GM12873 (cell line): ENCODE measurements around the gene PCDHGC3.
A peak's percentile ranks its signal among the peaks of the same experiment; 100 is the strongest.

Experiments
- TF ChIP-seq, protein P1 (sequence below): IDR thresholded peaks from 2 replicates; pipeline ENCODE4 v1.5.1; 2012; ENCODE audit warnings: low read depth, mild to moderate bottlenecking, moderate library complexity, low read length, control low read depth; ENCODE audit not compliant: insufficient read depth; ENCODE audit errors: missing control alignments

Gene PCDHGC3

DNA sequence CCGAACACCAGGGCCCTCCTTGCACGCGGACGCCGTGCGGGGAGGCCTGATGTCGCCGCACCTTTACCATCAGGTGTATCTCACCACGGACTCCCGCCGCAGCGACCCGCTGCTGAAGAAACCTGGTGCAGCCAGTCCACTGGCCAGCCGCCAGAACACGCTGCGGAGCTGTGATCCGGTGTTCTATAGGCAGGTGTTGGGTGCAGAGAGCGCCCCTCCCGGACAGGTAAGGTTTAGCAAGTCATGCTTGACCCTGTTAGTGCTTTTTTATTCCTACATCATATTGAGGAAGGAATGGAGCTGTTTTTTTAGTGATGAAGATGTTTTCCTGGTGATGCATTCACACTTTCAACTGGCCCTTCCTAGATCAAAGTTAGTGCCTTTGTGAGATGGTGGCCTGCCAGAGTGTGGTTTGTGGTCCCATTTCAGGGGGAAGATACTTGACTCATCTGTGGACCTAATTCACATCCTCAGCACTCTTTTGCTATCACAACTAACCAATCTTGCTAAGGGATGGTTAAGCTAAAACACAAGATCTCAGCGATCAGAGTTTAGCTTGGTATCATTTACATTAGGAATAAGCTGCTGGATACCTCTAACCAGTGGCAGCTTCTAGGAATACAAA is 2.7 kb downstream of the PCDHGC3 start:
- TF ChIP-seq, protein P1, sequence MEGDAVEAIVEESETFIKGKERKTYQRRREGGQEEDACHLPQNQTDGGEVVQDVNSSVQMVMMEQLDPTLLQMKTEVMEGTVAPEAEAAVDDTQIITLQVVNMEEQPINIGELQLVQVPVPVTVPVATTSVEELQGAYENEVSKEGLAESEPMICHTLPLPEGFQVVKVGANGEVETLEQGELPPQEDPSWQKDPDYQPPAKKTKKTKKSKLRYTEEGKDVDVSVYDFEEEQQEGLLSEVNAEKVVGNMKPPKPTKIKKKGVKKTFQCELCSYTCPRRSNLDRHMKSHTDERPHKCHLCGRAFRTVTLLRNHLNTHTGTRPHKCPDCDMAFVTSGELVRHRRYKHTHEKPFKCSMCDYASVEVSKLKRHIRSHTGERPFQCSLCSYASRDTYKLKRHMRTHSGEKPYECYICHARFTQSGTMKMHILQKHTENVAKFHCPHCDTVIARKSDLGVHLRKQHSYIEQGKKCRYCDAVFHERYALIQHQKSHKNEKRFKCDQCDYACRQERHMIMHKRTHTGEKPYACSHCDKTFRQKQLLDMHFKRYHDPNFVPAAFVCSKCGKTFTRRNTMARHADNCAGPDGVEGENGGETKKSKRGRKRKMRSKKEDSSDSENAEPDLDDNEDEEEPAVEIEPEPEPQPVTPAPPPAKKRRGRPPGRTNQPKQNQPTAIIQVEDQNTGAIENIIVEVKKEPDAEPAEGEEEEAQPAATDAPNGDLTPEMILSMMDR: peak; percentile 58

DNA sequence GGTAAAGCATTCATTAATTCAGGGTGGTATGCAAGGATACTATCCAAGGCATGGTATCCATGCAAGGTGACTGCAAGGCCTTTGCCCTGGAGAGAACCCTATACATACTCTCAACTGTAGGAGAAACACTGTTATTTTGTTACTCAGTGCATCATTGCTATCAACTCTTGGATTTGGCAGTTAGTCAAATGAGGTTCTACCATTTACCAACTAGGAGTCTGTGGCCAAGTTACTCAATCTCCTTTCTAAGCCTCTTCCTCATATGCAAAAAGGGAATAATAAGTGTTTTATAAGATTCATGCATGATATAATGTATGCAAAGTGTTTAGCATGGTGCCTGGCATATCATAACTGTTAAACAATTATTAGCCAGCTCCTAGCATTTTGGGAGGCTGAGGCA is 4.0 kb downstream of the PCDHGC3 start:
- TF ChIP-seq, protein P1: no peak

DNA sequence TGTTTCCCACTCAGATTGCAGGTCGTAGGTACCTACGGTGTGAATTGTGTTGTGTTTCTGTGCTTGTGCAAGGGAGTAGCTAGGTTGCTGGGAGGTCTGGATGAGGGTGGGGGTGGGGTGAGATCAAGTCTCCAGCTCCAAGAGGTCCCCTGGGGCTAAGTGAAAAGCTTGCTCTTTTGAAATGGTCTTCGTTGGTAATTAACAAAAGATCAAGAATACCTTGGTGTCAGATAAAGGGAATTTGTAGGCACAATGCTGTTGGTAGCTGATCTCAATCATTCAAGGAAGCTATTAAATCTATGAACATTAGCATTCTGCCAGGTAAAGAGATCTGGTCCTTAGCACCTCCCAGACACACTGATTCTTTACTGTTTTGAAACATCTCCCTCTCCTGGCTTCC is 8.1 kb downstream of the PCDHGC3 start:
- TF ChIP-seq, protein P1: no peak

DNA sequence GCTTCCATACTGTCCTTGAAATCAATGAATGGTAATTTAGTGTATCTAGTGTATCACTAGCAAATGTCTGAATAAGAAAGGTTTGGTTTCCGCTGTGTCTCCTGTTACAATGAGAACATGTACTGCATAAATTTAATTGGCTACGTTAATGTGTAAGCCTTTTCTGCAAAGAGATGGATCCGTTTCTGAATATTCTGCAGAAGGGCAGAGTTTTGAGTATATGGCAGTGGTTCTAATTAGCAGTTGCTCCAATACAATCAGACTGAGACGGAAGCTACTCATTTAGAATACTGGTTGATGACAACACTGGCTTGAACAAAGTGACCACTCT is 8.5 kb downstream of the PCDHGC3 start:
- TF ChIP-seq, protein P1: no peak

DNA sequence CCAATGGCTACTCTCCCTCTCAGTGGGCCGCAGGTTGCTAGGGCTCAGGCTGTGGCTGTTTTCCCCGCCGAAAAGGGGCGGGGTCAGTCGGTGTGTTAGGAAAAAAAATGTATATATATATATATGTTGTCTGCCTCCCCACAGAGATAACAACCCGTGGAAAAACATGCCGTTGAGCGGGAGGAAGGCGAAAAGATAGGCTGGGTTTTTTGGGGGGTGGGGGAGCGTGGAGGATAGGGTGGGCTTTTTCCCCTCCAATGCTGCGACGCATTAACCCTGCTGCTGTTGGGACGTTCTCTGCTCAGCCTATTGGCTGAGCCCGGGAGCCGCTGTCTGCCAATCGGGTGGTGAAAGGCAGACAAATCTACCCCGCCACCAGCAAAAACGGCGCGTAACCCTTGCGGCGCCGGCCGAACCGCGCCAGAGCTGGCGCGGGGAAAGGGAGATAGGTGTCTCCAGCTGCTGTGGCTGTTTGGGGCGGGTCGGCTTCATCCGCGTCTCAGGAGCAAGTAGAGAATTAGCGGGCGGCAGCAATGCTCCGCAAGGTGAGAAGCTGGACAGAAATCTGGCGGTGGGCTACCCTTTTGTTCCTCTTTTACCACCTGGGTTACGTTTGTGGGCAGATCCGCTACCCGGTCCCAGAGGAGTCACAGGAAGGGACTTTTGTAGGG is 9.0 kb downstream of the PCDHGC3 start, which contains the start of gene PCDHGC4:
PCDHGC4 (plus strand) TSS at position 390 of the 671 bp plus-strand sequence; CDS start at position 534, 144 bp downstream.
- TF ChIP-seq, protein P1: no peak

DNA sequence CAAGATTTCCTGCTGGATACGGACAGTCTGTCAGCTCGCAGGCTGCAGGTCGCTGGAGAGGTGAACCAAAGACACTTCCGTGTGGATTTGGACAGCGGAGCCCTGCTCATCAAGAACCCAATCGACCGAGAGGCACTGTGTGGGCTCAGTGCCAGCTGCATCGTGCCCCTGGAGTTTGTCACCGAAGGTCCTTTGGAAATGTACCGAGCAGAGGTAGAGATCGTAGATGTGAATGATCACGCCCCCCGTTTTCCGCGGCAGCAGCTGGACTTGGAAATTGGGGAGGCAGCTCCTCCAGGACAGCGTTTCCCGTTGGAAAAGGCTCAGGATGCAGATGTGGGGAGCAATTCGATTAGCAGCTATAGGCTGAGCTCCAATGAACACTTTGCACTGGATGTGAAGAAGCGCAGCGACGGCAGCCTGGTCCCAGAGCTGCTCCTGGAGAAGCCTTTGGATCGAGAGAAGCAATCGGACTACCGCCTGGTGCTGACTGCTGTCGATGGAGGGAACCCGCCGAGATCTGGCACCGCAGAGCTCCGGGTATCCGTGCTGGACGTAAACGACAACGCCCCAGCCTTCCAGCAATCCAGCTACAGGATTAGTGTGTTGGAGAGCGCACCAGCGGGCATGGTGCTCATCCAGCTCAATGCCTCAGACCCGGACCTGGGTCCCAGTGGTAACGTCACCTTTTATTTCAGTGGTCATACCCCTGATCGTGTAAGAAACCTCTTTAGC is 9.7 kb downstream of the PCDHGC3 start:
- TF ChIP-seq, protein P1: no peak

DNA sequence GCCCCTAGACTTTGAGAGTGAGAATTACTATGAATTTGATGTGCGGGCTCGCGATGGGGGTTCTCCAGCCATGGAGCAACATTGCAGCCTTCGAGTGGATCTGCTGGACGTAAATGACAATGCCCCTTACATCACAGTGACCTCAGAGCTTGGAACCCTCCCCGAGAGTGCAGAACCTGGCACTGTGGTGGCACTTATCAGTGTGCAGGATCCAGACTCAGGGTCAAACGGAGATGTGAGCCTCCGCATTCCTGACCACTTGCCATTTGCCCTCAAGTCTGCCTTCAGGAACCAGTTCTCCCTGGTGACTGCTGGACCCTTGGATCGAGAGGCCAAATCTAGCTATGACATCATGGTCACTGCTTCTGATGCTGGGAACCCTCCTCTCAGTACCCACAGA is 10.3 kb downstream of the PCDHGC3 start:
- TF ChIP-seq, protein P1: no peak
